Calu3 (cell line): ENCODE results near the gene MSMP. TPM values are rescaled to one million over a fixed set of nuclear protein-coding genes. Genes with fewer than 3 reads are reported as not detected.

Experiments used
- BruUV-seq: library from RNA; stranded (reverse); fragments of 400-500 nt; replicated peaks from 2 replicates; lab custom pipeline; 2021; lab: Mats Ljungman, UMichigan
- CTCF ChIA-PET: fragments of 300-600 bp; sonication (Branson Sonifier 250); formaldehyde crosslinking; loops from one replicate; lab custom pipeline; 2022; ENCODE audit warnings: antibody characterized with exemption; lab: Charles Lee
- DNase-seq: peaks from one replicate; pipeline ENCODE4 v3.0.0; 2022
- H3K27ac Mint-ChIP-seq: one replicate; pipeline ENCODE4 v1.8.0; 2022; ENCODE audit warnings: mixed read lengths; ENCODE audit not compliant: unreplicated experiment
- H3K27me3 Mint-ChIP-seq: one replicate; pipeline ENCODE4 v1.8.0; 2022; ENCODE audit warnings: mixed read lengths; ENCODE audit not compliant: unreplicated experiment
- H3K36me3 Mint-ChIP-seq: one replicate; pipeline ENCODE4 v1.8.0; 2022; ENCODE audit warnings: mild to moderate bottlenecking, moderate library complexity, mixed read lengths; ENCODE audit not compliant: insufficient read depth, unreplicated experiment
- H3K4me1 Mint-ChIP-seq: one replicate; pipeline ENCODE4 v1.8.0; 2022; ENCODE audit warnings: mild to moderate bottlenecking, low read depth, mixed read lengths; ENCODE audit not compliant: unreplicated experiment
- H3K4me3 Mint-ChIP-seq: one replicate; pipeline ENCODE4 v1.8.0; 2022; ENCODE audit warnings: mild to moderate bottlenecking, low read depth, moderate library complexity, mixed read lengths; ENCODE audit not compliant: unreplicated experiment
- H3K9me3 Mint-ChIP-seq: one replicate; pipeline ENCODE4 v1.8.0; 2022; ENCODE audit warnings: low read depth, mixed read lengths; ENCODE audit not compliant: unreplicated experiment
- intact Hi-C: fragments of 100-400 bp; cut with micrococcal nuclease; formaldehyde crosslinking; loops from one replicate; pipeline ENCODE4 v1.10.0; 2022; ENCODE audit not compliant: unreplicated experiment
- total RNA-seq: library from RNA; stranded (reverse); gene quantifications from 2 replicates; pipeline ENCODE4 v1.2.3, GENCODE V29; 2022
- TF ChIP-seq, protein P1 (sequence below): fragments of 200-600 bp; IDR thresholded peaks from one replicate; pipeline ENCODE4 v1.8.0; 2022; ENCODE audit warnings: antibody characterized with exemption; ENCODE audit not compliant: unreplicated experiment

Gene MSMP
- total RNA-seq, 1 experiment from 2014 or later, result not detected

DNA sequence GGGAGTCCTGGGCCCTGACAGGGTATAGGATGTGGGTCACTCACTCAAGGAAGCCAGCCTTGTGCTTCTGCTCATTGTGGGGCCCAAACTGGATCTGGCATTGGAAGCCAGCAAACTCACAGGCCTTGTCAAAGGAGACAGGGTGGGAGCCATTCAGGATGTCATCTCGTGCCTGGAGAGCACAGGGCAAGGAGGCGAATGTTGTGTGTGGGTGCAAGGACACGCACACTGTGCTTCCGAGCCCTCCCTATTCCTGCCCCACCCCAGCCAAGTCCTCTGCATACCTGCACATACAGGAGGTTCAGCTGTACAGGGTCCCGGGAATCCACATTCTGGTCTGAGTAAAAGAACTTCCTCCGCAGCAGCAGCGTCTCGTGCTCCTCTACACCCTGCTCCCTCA lies 30.2 kb downstream of the MSMP start:
- Mint-ChIP-seq H3K4me1 (no peaks in the 10 kb centered on the region), H3K36me3 (peaks cover 14% of the 10 kb centered on the region), H3K4me3 (no peak overlapping the region), H3K9me3 (no peaks in the 10 kb centered on the region), H3K27me3 (no peaks in the 10 kb centered on the region), H3K27ac (no peak overlapping the region)
- CTCF ChIA-PET, result no interaction called here
- TF ChIP-seq, protein P1, sequence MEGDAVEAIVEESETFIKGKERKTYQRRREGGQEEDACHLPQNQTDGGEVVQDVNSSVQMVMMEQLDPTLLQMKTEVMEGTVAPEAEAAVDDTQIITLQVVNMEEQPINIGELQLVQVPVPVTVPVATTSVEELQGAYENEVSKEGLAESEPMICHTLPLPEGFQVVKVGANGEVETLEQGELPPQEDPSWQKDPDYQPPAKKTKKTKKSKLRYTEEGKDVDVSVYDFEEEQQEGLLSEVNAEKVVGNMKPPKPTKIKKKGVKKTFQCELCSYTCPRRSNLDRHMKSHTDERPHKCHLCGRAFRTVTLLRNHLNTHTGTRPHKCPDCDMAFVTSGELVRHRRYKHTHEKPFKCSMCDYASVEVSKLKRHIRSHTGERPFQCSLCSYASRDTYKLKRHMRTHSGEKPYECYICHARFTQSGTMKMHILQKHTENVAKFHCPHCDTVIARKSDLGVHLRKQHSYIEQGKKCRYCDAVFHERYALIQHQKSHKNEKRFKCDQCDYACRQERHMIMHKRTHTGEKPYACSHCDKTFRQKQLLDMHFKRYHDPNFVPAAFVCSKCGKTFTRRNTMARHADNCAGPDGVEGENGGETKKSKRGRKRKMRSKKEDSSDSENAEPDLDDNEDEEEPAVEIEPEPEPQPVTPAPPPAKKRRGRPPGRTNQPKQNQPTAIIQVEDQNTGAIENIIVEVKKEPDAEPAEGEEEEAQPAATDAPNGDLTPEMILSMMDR, result no peak
- intact Hi-C loops, result no loop called here
- no TSS peak for BruUV-seq
- DNase-seq, result no peak

DNA sequence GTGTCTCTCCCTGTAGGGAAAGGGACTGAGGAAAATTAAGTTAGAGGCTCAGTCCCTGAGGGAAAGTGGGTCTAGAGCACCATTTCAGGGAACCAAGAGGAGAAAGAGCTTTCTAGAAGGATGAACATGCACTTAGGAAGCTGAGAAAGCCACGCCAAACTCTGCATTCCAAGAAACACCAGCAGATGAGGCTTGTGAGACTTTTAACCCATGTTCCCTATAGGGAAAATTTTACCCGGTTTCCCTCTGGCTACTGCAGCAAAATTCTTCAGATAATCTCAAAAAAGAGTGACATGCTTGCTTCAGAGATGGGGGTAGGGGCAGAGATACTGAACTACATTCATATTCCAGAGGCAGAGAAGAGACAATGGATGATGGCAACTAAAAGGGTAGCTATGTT lies 30.6 kb downstream of the MSMP start:
- DNase-seq, result no peak
- Mint-ChIP-seq H3K27me3 (no peaks in the 10 kb centered on the region), H3K9me3 (no peaks in the 10 kb centered on the region), H3K4me1 (no peaks in the 10 kb centered on the region), H3K27ac (no peak overlapping the region), H3K4me3 (no peak overlapping the region), H3K36me3 (peaks cover 14% of the 10 kb centered on the region)
- TF ChIP-seq, protein P1, result no peak
- CTCF ChIA-PET, result no interaction called here
- intact Hi-C loops, result no loop called here
- no TSS peak for BruUV-seq

DNA sequence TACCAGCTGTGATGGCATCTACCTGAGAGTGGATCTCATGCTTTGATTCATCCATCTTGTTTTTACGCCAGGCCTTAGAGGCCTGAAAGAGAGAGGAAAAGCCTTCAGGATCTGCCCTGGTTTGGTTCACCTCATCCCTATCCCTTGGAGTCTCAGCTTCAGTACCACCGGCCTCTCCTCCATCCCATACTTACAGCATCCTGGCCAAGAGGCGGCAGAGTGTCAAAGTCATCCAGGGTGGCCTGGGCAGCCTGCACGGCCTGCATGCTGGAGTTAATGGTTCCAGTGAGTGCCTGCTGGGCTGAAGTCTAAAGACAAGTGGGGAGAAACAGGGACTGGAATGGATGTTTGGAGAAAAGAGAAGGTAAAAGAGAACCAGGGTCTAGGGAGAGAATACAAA lies 34.5 kb downstream of the MSMP start:
- peaks cover 26% of the 10 kb centered on the region for H3K36me3 Mint-ChIP-seq
- no peaks in the 10 kb centered on the region for H3K9me3 Mint-ChIP-seq
- CTCF ChIA-PET, result no interaction called here
- no peak overlapping the region for H3K4me3 Mint-ChIP-seq
- no peaks in the 10 kb centered on the region for H3K4me1 Mint-ChIP-seq
- no peak for DNase-seq
- intact Hi-C loops, result no loop called here
- TF ChIP-seq, protein P1, result no peak
- no peak overlapping the region for H3K27ac Mint-ChIP-seq
- no peaks in the 10 kb centered on the region for H3K27me3 Mint-ChIP-seq
- no TSS peak for BruUV-seq

DNA sequence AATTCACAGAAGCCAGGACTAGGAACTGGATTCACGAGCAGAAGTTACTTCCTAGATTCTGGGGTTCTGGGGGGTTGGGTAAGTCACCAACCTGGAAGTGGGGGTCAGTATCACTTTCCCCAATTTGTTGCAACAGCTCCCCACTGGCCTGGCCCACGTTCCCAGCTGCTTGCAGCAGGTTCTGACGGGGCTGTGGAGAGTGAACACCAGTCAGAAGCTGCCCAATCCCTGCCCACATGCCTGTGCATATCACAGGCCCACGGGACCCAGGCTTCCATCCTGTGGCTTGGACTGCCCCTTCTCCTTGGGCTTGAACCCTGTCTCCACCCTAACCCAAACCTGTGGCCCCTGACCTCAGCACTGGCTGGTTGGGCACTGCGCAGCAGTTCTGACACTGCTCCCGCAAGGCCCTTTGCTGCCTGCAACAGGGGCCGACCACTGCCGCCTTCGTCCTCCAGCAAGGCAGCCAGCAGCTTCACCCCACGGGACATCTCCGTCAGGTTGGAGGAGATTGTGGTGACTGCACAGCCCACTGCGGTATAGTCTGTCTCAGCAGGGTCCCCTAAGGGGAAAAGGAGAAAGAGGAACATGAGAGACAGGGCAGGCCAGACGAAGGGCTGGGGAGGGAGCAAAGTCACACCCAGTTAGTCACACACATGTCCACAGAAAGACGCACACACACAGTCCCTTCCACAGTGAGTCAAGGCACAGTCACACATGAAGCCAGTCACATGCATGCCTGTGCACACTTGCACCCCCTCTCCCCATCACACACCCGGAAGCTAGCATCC lies 35.2 kb downstream of the MSMP start:
- Mint-ChIP-seq H3K36me3 (peaks cover 28% of the 10 kb centered on the region), H3K4me3 (no peak overlapping the region), H3K27me3 (no peaks in the 10 kb centered on the region), H3K27ac (no peak overlapping the region), H3K4me1 (no peaks in the 10 kb centered on the region), H3K9me3 (no peaks in the 10 kb centered on the region)
- BruUV-seq, result no TSS peak
- CTCF ChIA-PET, result no interaction called here
- TF ChIP-seq, protein P1, result no peak
- intact Hi-C loops, result no loop called here
- no peak for DNase-seq
